Gastrocnemius medialis (tissue), 4 donors: Measurements from ENCODE around the gene NRXN2. TPM values are rescaled to one million over a fixed set of nuclear protein-coding genes. Genes with fewer than 3 reads are reported as not detected.

Source experiments
- ATAC-seq, 2 donors: fragments of 150-250 bp; one replicate each; pipeline ENCODE4 v1.9.1; 2016
- DNase-seq, 2 donors: peaks; one replicate each; pipeline ENCODE4 v3.0.0-alpha.2; 2019
- H3K27ac ChIP-seq, 4 donors: fragments of 200-600 bp; sonication (generic); 1 replicate in 1 of 4; 2 replicates in 3 of 4; pipeline ENCODE4 v1.5.1; 2016 to 2018; ENCODE audit warnings: mild to moderate bottlenecking in 2 of 4, moderate library complexity in 1 of 4
- H3K27me3 ChIP-seq, 3 donors: fragments of 200-600 bp; sonication (generic) in 2 of 3; 1 replicate in 1 of 3; 2 replicates in 2 of 3; pipeline versions ENCODE4 v1.5.1 to v1.6.0; 2016 to 2019; ENCODE audit warnings: mild to moderate bottlenecking in 1 of 3, moderate library complexity in 1 of 3
- H3K36me3 ChIP-seq, 2 donors: fragments of 200-600 bp; sonication (generic) in 1 of 2; one replicate each; pipeline ENCODE4 v1.5.1; 2017 to 2018
- H3K4me1 ChIP-seq, 2 donors: fragments of 200-600 bp; sonication (generic) in 1 of 2; one replicate each; pipeline ENCODE4 v1.5.1; 2016 to 2017; ENCODE audit warnings: mild to moderate bottlenecking in 2 of 2
- H3K4me3 ChIP-seq, 4 donors: fragments of 200-600 bp; sonication (generic) in 3 of 4; 1 replicate in 1 of 4; 2 replicates in 3 of 4; pipeline ENCODE4 v1.5.1; 2016 to 2019; ENCODE audit warnings: mild to moderate bottlenecking in 2 of 4
- H3K9me3 ChIP-seq, 3 donors: fragments of 200-600 bp; sonication (generic) in 2 of 3; 1 replicate in 1 of 3; 2 replicates in 2 of 3; pipeline ENCODE4 v1.5.1; 2016 to 2019
- POLR2A ChIP-seq, 2 donors: fragments of 450-650 bp; IDR thresholded peaks; one replicate each; pipeline ENCODE4 v1.6.1; 2017; ENCODE audit warnings: antibody characterized with exemption in 2 of 2, mild to moderate bottlenecking in 2 of 2, moderate library complexity in 2 of 2
- in situ Hi-C, 4 donors: fragments of 200-750 bp; cut with MboI; loops; one replicate each; pipeline versions ENCODE4 v1.15.0 to v1.8.0; 2017; ENCODE audit warnings: low sequenced_read_pairs in 4 of 4
- intact Hi-C: fragments of 100-400 bp; cut with DNase I; formaldehyde crosslinking; loops from one replicate; pipeline ENCODE4 v1.15.1; 2023; ENCODE audit warnings: low total_unique reads
- total RNA-seq, 4 donors: library from RNA; depleted of rRNA; stranded (reverse); fragments of >200 nt; gene quantifications; one replicate each; pipeline versions ENCODE4 v1.1.0 to v1.2.3, GENCODE V29; 2016
- TF ChIP-seq, protein P1 (sequence below), 5 experiments: fragments of 450-650 bp in 3 of 5; fragments of 200-600 bp in 2 of 5; sonication (generic) in 2 of 5; IDR thresholded peaks in 4 of 5; conservative IDR thresholded peaks in 1 of 5; 1 replicate in 4 of 5; 2 replicates in 1 of 5; pipeline ENCODE4 v1.5.1; 2016 to 2019; ENCODE audit warnings: antibody characterized with exemption in 5 of 5, mild to moderate bottlenecking in 3 of 5, moderate library complexity in 3 of 5

Gene NRXN2
- total RNA-seq, 4 donors from 2014 or later, result 0.15 to 6.2 (median 1.8) TPM

DNA sequence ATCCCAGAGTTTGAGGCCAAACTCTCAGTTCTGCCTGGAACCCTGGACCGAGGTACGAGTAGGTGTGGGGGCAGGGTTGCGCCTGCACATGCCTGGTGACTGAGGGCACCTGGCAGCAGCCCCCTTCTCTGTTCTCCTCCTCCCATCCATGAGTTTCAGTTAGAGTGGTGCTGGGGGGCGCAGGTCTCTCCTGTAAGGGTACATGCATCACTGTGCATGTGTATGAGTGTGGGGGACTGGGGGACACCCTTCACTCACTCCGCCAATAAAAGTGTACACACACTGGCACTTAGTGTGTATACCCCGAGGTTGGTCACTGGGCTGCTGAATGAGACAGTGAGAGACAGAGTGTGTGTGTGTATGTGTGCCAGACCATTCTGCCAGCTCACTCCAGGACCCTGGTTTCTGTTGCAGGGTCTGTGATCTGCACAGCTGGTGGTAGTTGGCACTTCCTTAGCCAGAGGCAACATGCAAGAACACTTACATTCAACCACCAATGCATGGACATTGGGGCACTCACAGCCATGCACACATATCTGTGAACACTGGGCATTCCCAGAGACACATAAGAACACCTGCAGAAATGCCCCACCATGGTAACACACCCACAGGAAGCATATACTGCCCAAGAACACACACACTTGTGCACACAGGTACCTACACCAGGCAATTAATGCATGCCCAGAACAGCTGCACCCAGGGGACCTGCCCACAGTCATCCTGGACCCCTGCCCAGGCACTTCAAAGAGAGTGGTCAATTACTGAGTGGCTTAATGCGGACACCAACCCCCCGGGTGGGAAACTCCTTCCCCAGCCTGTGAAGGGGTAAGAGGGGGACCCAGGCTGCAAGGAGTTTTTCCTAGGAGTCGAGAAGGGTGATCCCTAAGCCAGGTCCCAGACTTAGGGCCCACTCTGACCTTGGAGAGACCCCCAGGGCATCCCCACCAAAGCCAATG lies 1.2 kb upstream of the NRXN2 start:
- peaks cover 0 to 7% of the 10 kb centered on the region in 2 donors for H3K4me1 ChIP-seq
- DNase-seq (no peak), ATAC-seq (no peak)
- no peak overlapping the region for H3K27ac ChIP-seq
- intact Hi-C loops, result loop anchor here (1.0 to 5.0 kb wide), 5 partner anchors 18 to 277 kb away; no protein-coding TSS in a partner anchor
- no peak overlapping the region for H3K4me3 ChIP-seq
- no peak for TF ChIP-seq POLR2A (IDR thresholded peaks at IDR 0.05)
- TF ChIP-seq, protein P1, sequence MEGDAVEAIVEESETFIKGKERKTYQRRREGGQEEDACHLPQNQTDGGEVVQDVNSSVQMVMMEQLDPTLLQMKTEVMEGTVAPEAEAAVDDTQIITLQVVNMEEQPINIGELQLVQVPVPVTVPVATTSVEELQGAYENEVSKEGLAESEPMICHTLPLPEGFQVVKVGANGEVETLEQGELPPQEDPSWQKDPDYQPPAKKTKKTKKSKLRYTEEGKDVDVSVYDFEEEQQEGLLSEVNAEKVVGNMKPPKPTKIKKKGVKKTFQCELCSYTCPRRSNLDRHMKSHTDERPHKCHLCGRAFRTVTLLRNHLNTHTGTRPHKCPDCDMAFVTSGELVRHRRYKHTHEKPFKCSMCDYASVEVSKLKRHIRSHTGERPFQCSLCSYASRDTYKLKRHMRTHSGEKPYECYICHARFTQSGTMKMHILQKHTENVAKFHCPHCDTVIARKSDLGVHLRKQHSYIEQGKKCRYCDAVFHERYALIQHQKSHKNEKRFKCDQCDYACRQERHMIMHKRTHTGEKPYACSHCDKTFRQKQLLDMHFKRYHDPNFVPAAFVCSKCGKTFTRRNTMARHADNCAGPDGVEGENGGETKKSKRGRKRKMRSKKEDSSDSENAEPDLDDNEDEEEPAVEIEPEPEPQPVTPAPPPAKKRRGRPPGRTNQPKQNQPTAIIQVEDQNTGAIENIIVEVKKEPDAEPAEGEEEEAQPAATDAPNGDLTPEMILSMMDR (IDR thresholded peaks at IDR 0.05 in 4 of 5, conservative IDR thresholded peaks at IDR 0.05 in 1 of 5), result no peak
- in situ Hi-C loops, result no loop called here
- H3K36me3 ChIP-seq, result no peaks in the 10 kb centered on the region
- H3K9me3 ChIP-seq, result no peaks in the 10 kb centered on the region
- H3K27me3 ChIP-seq, result peaks cover 0 to 11% (median 10%) of the 10 kb centered on the region in 3 donors

DNA sequence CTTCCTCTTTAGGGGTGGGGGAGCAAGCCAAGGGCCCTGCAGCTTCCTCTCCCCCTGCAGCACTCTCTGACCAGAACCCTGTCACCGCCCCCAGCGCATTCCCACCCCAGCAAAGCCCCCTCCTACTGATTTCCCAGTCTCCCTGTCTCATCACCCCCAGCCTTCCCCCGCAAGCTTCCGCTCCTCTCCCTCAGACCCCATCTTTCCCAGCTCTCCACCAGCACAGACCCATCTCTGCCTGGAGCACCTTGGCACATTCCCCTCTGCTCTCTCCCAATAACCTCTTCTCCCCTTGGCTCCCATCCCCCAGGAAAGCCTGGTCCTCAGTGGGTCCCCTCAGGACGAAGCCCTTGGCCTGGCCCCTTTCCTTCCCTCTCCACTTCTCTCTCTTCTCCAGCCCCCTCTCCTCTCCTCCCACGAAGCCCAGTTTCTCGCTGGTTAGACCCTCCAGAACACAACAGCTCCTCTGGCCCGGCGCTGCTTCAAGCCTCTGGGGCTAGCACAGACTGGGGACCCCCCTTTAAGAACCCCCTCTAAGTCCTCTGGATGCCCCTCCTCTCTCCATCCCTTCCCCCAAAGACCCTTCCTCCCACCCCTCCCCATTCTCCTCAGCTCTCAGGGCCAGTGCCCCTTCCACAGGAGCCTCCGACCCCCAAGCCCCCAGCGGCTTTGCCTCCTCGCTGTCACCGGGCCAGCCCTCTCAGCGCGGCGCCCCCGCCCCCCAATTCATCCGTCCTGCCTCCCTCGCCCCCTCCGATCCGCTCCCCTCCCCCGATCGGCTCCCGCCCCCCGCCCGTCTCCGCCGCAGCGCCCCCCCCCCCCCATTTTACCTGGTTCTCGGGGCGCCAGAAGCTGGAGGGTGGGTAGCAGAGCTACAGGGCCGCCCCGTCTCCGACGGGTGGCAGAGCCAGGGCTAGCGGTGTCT lies 594 bp downstream of the NRXN2 start:
- TF ChIP-seq, protein P1 (IDR thresholded peaks at IDR 0.05 in 4 of 5, conservative IDR thresholded peaks at IDR 0.05 in 1 of 5), result no peak
- TF ChIP-seq POLR2A (IDR thresholded peaks at IDR 0.05), result no peak

DNA sequence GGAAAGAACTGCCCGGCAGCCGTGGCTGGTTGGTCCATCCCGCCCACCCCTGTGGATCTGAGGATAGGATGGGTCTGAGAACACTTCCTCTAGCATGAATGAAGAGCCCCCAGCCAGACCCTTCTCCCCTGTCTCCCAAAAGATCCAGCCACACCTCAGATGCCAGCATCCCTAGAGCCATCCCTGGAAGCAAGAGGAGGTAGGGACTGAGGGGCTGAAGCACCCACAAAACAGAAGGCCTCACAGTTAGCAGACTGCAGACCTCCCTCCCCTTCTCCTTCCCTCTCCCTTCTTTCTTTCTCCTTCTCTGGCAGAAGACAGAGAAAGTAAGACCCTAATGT lies 1.7 kb downstream of the NRXN2 start:
- peaks cover 12 to 27% (median 25%) of the 10 kb centered on the region in 3 donors for H3K27me3 ChIP-seq
- in situ Hi-C loops, result no loop called here
- TF ChIP-seq, protein P1 (IDR thresholded peaks at IDR 0.05 in 4 of 5, conservative IDR thresholded peaks at IDR 0.05 in 1 of 5), result no peak
- TF ChIP-seq POLR2A (IDR thresholded peaks at IDR 0.05), result no peak
- H3K9me3 ChIP-seq, result no peaks in the 10 kb centered on the region
- peaks cover 0 to 7% of the 10 kb centered on the region in 2 donors for H3K4me1 ChIP-seq
- DNase-seq (no peak), ATAC-seq (no peak)
- H3K4me3 ChIP-seq, result no peak overlapping the region
- intact Hi-C loops, result loop anchor here (5.0 kb wide), 1 partner anchor 274 kb away; no protein-coding TSS in a partner anchor
- H3K36me3 ChIP-seq, result no peaks in the 10 kb centered on the region
- no peak overlapping the region for H3K27ac ChIP-seq

More for the DNA sequence above, 594 bp downstream of the NRXN2 start:
- H3K4me3 ChIP-seq, result no peak overlapping the region
- no peaks in the 10 kb centered on the region for H3K36me3 ChIP-seq
- H3K27me3 ChIP-seq, result peaks cover 6 to 18% (median 14%) of the 10 kb centered on the region in 3 donors
- in situ Hi-C loops (no loop called here), intact Hi-C loops (loop anchor here (1.0 to 5.0 kb wide), 5 partner anchors 20 to 275 kb away; no protein-coding TSS in a partner anchor)
- no peaks in the 10 kb centered on the region for H3K9me3 ChIP-seq
- DNase-seq, result no peak
- no peak overlapping the region for H3K27ac ChIP-seq
- peaks cover 0 to 7% of the 10 kb centered on the region in 2 donors for H3K4me1 ChIP-seq
- ATAC-seq, result no peak

DNA sequence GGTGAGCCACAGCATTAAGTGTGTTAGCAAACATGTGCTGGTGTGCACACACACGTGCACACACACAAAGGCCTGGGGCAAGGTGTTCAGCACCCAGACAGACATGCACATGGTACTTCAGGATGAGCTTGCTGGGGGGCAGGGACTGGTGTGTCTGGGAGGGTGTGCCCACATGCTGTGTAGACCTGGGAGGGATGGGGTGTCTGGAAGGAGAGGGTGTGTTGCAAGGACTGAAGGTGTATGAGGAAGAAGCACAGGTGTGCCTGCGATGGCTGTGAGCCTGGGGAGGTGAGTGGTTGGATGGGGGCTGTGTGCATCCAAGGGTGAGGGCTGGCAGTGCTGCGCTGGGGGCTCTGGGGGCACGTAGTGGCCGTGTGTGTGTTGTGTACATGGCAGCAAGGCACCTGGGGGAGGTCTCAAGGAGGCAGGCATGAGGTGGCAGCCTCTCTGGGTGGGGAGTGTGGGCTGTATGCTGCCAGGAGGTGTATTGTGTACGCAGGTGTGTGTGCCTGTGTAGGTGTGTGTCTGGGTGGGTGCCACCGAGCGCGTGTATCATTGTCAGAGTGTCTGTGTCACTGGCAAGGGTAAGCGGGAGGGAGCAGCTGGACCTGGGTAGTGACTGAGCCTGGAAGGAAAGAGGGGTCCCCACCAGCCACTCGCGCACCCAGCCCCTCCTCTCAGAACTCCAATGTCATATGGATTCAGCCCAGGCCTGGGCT lies 2.2 kb downstream of the NRXN2 start:
- Histone ChIP-seq H3K4me1 (peaks cover 0 to 7% of the 10 kb centered on the region in 2 donors), H3K4me3 (no peak overlapping the region), H3K36me3 (no peaks in the 10 kb centered on the region), H3K9me3 (no peaks in the 10 kb centered on the region), H3K27ac (no peak overlapping the region), H3K27me3 (peaks cover 14 to 32% (median 30%) of the 10 kb centered on the region in 3 donors)
- TF ChIP-seq POLR2A (IDR thresholded peaks at IDR 0.05), result no peak
- DNase-seq (no peak), ATAC-seq (no peak)
- intact Hi-C loops, result loop anchor here (5.0 kb wide), 1 partner anchor 273 kb away; no protein-coding TSS in a partner anchor
- in situ Hi-C loops, result no loop called here
